Measurements from ENCODE around the gene UBA3. TPM values are rescaled to one million over a fixed set of nuclear protein-coding genes. Genes with fewer than 3 reads are reported as not detected.

The UBA3 gene
- total RNA-seq, 1 experiment from 2014 or later = 47.1 TPM

- ATAC-seq (no peak), DNase-seq (ENCODE audit: low read depth, low spot score) (no peak)
- POLR2A ChIA-PET = no interaction called here
- Histone ChIP-seq H3K9me3 (ENCODE audit: control insufficient read depth, insufficient read depth, low read depth, low read length) (no peaks in the 10 kb centered on the region), H3K4me3 (ENCODE audit: low read depth in 2 of 2, low read length in 2 of 2) (no peak overlapping the region), H3K4me1 (ENCODE audit: control insufficient read depth, insufficient read depth, low read length) (no peaks in the 10 kb centered on the region), H3K27ac (ENCODE audit: low read length) (no peak overlapping the region), H3K36me3 (ENCODE audit: control insufficient read depth, insufficient read depth, low read length) (no peaks in the 10 kb centered on the region; the same call in 1 of the 2 replicates), H3K27me3 (ENCODE audit: control insufficient read depth, insufficient read depth, low read length) (no peaks in the 10 kb centered on the region)
- TF ChIP-seq POLR2AphosphoS5 (IDR thresholded peaks at IDR 0.05; ENCODE audit: low read depth, low read length) (no peak), CTCF (IDR thresholded peaks at IDR 0.05) (no peak), SIN3A (IDR thresholded peaks at IDR 0.05; ENCODE audit: borderline replicate concordance, insufficient read depth, low read depth, low read length) (no peak)
- intact Hi-C loops (cut with micrococcal nuclease; ENCODE audit: unreplicated experiment) = no loop called here
- CTCF ChIA-PET = no interaction called here
- BruUV-seq (replicated peaks) = no TSS peak
- in situ Hi-C loops (cut with HindIII; ENCODE audit: low pct_unique_long_range_greater_than_20kb, low sequenced_read_pairs) = no loop called here
Measured at GRCh38 chr3:69103123-69103522, 23.0 kb upstream of the UBA3 start.

GRCh38 chr3:69102384-69102783 lies 22.2 kb upstream of the UBA3 start:
- intact Hi-C loops (cut with micrococcal nuclease; ENCODE audit: unreplicated experiment) (no loop called here), in situ Hi-C loops (cut with HindIII; ENCODE audit: low pct_unique_long_range_greater_than_20kb, low sequenced_read_pairs) (no loop called here)
- Histone ChIP-seq H3K36me3 (ENCODE audit: control insufficient read depth, insufficient read depth, low read length) (no peaks in the 10 kb centered on the region; the same call in 1 of the 2 replicates), H3K4me1 (ENCODE audit: control insufficient read depth, insufficient read depth, low read length) (no peaks in the 10 kb centered on the region), H3K4me3 (ENCODE audit: low read depth in 2 of 2, low read length in 2 of 2) (no peak overlapping the region), H3K27ac (ENCODE audit: low read length) (no peak overlapping the region), H3K27me3 (ENCODE audit: control insufficient read depth, insufficient read depth, low read length) (no peaks in the 10 kb centered on the region), H3K9me3 (ENCODE audit: control insufficient read depth, insufficient read depth, low read depth, low read length) (no peaks in the 10 kb centered on the region)
- DNase-seq (ENCODE audit: low read depth, low spot score) = no peak
- ChIA-PET CTCF (no interaction called here), POLR2A (no interaction called here)
- no peak for ATAC-seq
- TF ChIP-seq POLR2AphosphoS5 (IDR thresholded peaks at IDR 0.05; ENCODE audit: low read depth, low read length) (no peak), REST (IDR thresholded peaks at IDR 0.05; ENCODE audit: insufficient read depth in 1 of 2, low read depth in 2 of 2, low read length in 1 of 2) (no peak), TCF7L2 (IDR thresholded peaks at IDR 0.05; ENCODE audit: low read depth, low read length) (no peak), SIN3A (IDR thresholded peaks at IDR 0.05; ENCODE audit: borderline replicate concordance, insufficient read depth, low read depth, low read length) (no peak), CTCF (IDR thresholded peaks at IDR 0.05) (no peak)
- BruUV-seq (replicated peaks) = no TSS peak
